Measurements from ENCODE around the gene RPS23. TPM values are rescaled to one million over a fixed set of nuclear protein-coding genes. Genes with fewer than 3 reads are reported as not detected.

RPS23 gene
- total RNA-seq, 2 experiments from 2014 or later, result 3,081 to 3,109 TPM

DNA sequence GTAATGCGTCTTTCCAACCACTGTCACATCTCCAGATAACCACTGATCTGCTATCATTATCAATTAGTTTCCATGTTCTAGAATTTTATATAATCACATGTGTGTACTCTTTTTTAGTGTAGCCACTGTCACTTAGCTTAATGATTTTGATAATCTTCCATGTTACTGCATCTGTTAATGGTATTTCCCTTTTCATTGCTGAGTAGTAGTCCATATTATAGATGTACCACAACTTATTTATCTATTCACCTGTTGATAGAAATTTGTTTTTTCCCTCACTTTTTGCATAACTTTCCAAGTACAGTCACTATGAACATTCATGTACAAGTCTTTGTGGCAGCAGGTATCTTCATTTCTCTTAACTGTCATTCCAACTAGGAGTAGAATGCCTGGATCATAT lies 30.3 kb upstream of the RPS23 start:
- Mint-ChIP-seq H3K27ac (no peak overlapping the region), H3K4me1 (ENCODE audit: low read depth) (no peaks in the 10 kb centered on the region), H3K27me3 (ENCODE audit: low read depth) (peaks cover 4% of the 10 kb centered on the region), H3K4me3 (no peak overlapping the region), H3K36me3 (ENCODE audit: low read depth) (peaks cover 24% of the 10 kb centered on the region), H3K9me3 (peaks cover 4% of the 10 kb centered on the region)
- intact Hi-C loops (cut with micrococcal nuclease), result no loop called here
- no peak for DNase-seq
- CTCF ChIA-PET, result no interaction called here

DNA sequence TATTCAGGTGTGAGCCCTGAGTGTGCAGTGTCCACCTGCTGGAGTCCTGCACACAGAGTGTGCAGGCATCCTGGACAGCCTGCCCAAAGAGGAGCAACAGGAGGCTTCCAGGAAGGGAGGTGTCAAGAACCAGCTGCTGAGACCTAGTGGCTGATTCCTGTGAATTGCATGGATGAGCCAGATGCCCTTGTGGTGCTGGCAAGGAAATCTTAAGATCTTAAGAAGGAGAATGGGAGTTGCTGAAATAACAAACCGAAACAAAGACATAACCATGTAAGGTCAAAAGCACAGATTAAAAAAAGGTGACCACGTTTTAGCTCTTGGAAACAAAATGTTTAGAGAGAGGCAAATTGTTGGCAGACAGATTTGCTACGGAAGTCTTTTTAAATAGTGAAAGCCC lies 29.3 kb upstream of the RPS23 start:
- CTCF ChIA-PET, result no interaction called here
- peaks cover 24% of the 10 kb centered on the region for H3K36me3 Mint-ChIP-seq (ENCODE audit: low read depth)
- no peak for DNase-seq
- H3K27me3 Mint-ChIP-seq (ENCODE audit: low read depth), result peaks cover 4% of the 10 kb centered on the region
- no peak overlapping the region for H3K4me3 Mint-ChIP-seq
- H3K9me3 Mint-ChIP-seq, result peaks cover 4% of the 10 kb centered on the region
- no peak overlapping the region for H3K27ac Mint-ChIP-seq
- no peaks in the 10 kb centered on the region for H3K4me1 Mint-ChIP-seq (ENCODE audit: low read depth)
- intact Hi-C loops (cut with micrococcal nuclease), result no loop called here

DNA sequence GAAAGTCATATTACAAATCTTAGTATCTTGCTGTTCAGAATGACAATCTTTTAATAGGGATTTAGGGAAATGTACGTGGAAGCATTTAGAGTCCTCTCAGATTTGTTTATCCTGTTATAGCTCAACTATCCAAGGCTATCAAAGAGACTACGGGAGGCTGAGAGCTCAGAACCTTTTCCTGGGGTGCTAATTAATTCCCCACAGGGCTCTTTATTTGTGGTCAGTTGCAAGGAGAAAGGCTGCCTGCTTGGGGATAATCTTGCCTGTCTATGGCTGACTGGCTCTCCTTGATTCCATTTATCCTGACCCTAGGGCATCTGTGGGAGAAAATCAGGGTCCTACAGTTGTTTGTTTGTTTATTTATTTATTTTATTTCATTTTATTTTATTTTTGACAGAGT lies 28.0 kb upstream of the RPS23 start:
- H3K9me3 Mint-ChIP-seq, result peaks cover 4% of the 10 kb centered on the region
- no peak overlapping the region for H3K4me3 Mint-ChIP-seq
- H3K36me3 Mint-ChIP-seq (ENCODE audit: low read depth), result peaks cover 17% of the 10 kb centered on the region
- no peaks in the 10 kb centered on the region for H3K27me3 Mint-ChIP-seq (ENCODE audit: low read depth)
- no peak for DNase-seq
- H3K27ac Mint-ChIP-seq, result no peak overlapping the region
- intact Hi-C loops (cut with micrococcal nuclease), result no loop called here
- no peaks in the 10 kb centered on the region for H3K4me1 Mint-ChIP-seq (ENCODE audit: low read depth)
- CTCF ChIA-PET, result no interaction called here

DNA sequence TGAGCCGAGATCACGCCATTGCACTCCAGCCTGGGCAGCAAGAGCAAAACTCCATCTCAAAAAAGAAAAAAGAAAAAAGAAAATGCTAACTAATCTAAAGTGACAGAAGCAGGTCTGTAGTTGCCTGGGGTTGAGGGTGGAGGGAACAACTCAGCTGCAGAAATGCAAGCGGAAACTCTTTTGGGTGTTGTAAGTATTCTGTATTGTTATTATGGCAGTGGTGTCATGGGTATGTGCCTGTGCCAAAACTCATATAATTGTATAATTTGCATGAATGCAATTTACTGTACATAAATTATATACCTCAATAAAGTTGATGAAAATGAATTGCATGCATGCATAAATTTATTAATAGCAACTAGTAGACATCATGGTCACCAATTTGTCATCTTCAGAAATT lies 23.0 kb upstream of the RPS23 start:
- Mint-ChIP-seq H3K27ac (no peak overlapping the region), H3K27me3 (ENCODE audit: low read depth) (no peaks in the 10 kb centered on the region), H3K36me3 (ENCODE audit: low read depth) (peaks cover 5% of the 10 kb centered on the region), H3K4me1 (ENCODE audit: low read depth) (no peaks in the 10 kb centered on the region), H3K4me3 (no peak overlapping the region), H3K9me3 (peaks cover 3% of the 10 kb centered on the region)
- intact Hi-C loops (cut with micrococcal nuclease), result no loop called here
- CTCF ChIA-PET, result no interaction called here
- no peak for DNase-seq

DNA sequence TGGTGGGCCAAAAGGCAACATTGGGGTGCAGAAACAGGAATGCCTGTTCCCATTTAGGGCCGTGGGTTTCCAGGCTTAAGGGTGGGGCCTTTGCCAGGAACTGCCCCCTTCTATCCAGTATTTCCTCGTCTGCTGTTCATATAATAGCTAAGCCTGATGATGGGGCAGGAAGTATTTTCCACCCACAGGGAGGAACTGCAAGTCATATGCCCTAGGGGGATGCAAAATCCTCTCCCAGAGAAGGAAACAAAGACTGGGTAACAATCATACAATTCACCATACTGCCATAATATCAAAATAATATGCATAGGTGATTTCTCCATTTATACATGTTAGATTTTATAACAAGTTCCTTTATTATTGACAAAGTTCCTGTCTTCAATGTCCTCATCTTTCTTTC lies 20.5 kb upstream of the RPS23 start:
- Mint-ChIP-seq H3K27ac (no peak overlapping the region), H3K4me3 (no peak overlapping the region), H3K36me3 (ENCODE audit: low read depth) (no peaks in the 10 kb centered on the region), H3K9me3 (peaks cover 3% of the 10 kb centered on the region), H3K4me1 (ENCODE audit: low read depth) (peaks cover 3% of the 10 kb centered on the region), H3K27me3 (ENCODE audit: low read depth) (no peaks in the 10 kb centered on the region)
- intact Hi-C loops (cut with micrococcal nuclease), result no loop called here
- no peak for DNase-seq
- CTCF ChIA-PET, result interaction anchor here (1.0 kb wide), 1 partner anchor 13 kb away, joined by 4 read pairs; no protein-coding TSS in a partner anchor

- intact Hi-C loops (cut with micrococcal nuclease), result no loop called here
- CTCF ChIA-PET, result interaction anchor here (1.0 kb wide), 1 partner anchor 14 kb away, joined by 4 read pairs; no protein-coding TSS in a partner anchor
- peaks cover 3% of the 10 kb centered on the region for H3K9me3 Mint-ChIP-seq
- H3K4me3 Mint-ChIP-seq, result no peak overlapping the region
- no peak overlapping the region for H3K27ac Mint-ChIP-seq
- H3K4me1 Mint-ChIP-seq (ENCODE audit: low read depth), result peaks cover 3% of the 10 kb centered on the region
- no peaks in the 10 kb centered on the region for H3K27me3 Mint-ChIP-seq (ENCODE audit: low read depth)
- no peaks in the 10 kb centered on the region for H3K36me3 Mint-ChIP-seq (ENCODE audit: low read depth)
- DNase-seq, result no peak
Measured at GRCh38 chr5:82297711-82298110, 19.6 kb upstream of the RPS23 start.

GRCh38 chr5:82296929-82297328 lies 18.8 kb upstream of the RPS23 start:
- H3K27me3 Mint-ChIP-seq (ENCODE audit: low read depth), result no peaks in the 10 kb centered on the region
- H3K27ac Mint-ChIP-seq, result no peak overlapping the region
- peaks cover 3% of the 10 kb centered on the region for H3K4me1 Mint-ChIP-seq (ENCODE audit: low read depth)
- CTCF ChIA-PET, result no interaction called here
- no peak overlapping the region for H3K4me3 Mint-ChIP-seq
- peaks cover 3% of the 10 kb centered on the region for H3K9me3 Mint-ChIP-seq
- intact Hi-C loops (cut with micrococcal nuclease), result no loop called here
- no peaks in the 10 kb centered on the region for H3K36me3 Mint-ChIP-seq (ENCODE audit: low read depth)
- no peak for DNase-seq

DNA sequence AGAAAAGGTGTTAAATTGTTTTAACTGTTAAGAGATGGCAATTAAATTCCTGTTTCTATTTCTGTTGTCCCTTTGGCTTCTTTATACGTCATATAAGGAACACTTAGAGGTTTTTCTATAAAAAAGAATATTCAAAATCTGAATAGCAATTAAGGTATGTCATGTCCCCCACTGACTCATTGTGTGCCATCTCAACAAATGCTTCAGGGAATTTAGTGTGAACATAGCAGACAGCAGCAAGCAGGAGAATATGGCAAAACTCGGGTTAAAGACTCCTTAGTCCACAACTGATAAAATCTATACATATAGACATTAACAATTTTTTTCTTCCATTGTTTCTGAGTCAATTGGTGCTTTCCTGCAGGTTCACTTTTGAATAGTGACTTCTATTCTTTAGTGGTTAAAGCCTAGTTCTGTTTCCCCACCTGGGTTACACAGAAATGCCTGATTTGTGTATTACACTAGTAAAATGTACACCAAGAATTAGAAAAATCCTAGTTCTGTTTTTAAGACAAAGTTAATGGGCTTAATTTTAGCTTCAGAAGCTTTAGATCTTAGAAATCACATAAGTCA lies 17.9 kb upstream of the RPS23 start:
- no peak overlapping the region for H3K4me3 Mint-ChIP-seq
- no peak for DNase-seq
- H3K4me1 Mint-ChIP-seq (ENCODE audit: low read depth), result peaks cover 3% of the 10 kb centered on the region
- CTCF ChIA-PET, result interaction anchor here (0.7 kb wide), 1 partner anchor 32 kb away, joined by 3 read pairs; no protein-coding TSS in a partner anchor
- H3K36me3 Mint-ChIP-seq (ENCODE audit: low read depth), result no peaks in the 10 kb centered on the region
- no peak overlapping the region for H3K27ac Mint-ChIP-seq
- H3K27me3 Mint-ChIP-seq (ENCODE audit: low read depth), result no peaks in the 10 kb centered on the region
- intact Hi-C loops (cut with micrococcal nuclease), result no loop called here
- peaks cover 3% of the 10 kb centered on the region for H3K9me3 Mint-ChIP-seq

DNA sequence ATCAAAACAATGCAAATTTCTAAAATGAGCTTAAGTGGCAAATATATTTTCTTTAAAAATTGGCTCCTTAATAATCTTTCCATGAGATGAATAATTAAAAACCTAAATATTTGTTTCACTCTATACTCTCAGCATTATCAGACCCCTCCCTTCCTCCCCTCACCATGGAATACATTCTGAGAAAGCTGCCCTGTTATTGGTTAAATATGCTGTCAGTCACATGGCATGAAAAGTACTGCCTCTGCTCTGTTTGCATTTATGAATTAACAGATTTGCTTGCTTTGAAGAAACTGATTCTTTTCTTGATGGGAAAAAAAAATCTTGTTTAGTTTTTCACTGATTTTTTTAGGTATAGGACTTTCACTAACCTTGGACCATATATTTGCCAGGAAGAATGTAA lies 17.0 kb upstream of the RPS23 start:
- H3K4me1 Mint-ChIP-seq (ENCODE audit: low read depth), result peaks cover 3% of the 10 kb centered on the region
- H3K27ac Mint-ChIP-seq, result no peak overlapping the region
- H3K4me3 Mint-ChIP-seq, result no peak overlapping the region
- intact Hi-C loops (cut with micrococcal nuclease), result no loop called here
- no peak for DNase-seq
- CTCF ChIA-PET, result interaction anchor here (0.7 kb wide), 1 partner anchor 33 kb away, joined by 3 read pairs; no protein-coding TSS in a partner anchor
- H3K27me3 Mint-ChIP-seq (ENCODE audit: low read depth), result no peaks in the 10 kb centered on the region
- H3K36me3 Mint-ChIP-seq (ENCODE audit: low read depth), result no peaks in the 10 kb centered on the region
- H3K9me3 Mint-ChIP-seq, result peaks cover 3% of the 10 kb centered on the region

DNA sequence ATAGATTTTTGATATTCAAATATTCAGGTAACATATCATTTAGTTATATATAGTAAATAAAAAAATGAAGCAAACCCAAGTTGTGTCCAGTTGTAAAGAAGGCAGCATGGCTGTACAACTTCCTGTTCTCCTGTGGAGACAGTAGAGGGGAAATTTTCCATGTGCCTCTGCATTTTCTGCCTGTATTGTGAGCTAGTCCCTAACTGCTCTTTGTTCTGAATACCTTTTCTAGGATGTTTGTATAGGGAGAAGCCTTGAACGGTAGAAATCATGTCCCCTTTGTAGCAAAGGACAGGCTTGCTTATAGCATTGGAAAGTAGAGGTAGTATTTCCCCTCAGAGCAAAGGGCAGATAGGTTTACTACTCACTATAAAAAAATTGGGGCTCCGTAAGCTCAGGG lies 13.3 kb upstream of the RPS23 start:
- no peak overlapping the region for H3K4me3 Mint-ChIP-seq
- no peaks in the 10 kb centered on the region for H3K27me3 Mint-ChIP-seq (ENCODE audit: low read depth)
- DNase-seq, result no peak
- CTCF ChIA-PET, result no interaction called here
- no peaks in the 10 kb centered on the region for H3K36me3 Mint-ChIP-seq (ENCODE audit: low read depth)
- H3K9me3 Mint-ChIP-seq, result no peaks in the 10 kb centered on the region
- H3K27ac Mint-ChIP-seq, result no peak overlapping the region
- intact Hi-C loops (cut with micrococcal nuclease), result no loop called here
- peaks cover 3% of the 10 kb centered on the region for H3K4me1 Mint-ChIP-seq (ENCODE audit: low read depth)

GRCh38 chr5:82290908-82291307 lies 12.8 kb upstream of the RPS23 start:
- Mint-ChIP-seq H3K4me3 (no peak overlapping the region), H3K4me1 (ENCODE audit: low read depth) (peaks cover 1% of the 10 kb centered on the region), H3K27me3 (ENCODE audit: low read depth) (no peaks in the 10 kb centered on the region), H3K27ac (no peak overlapping the region), H3K9me3 (no peaks in the 10 kb centered on the region), H3K36me3 (ENCODE audit: low read depth) (no peaks in the 10 kb centered on the region)
- DNase-seq, result no peak
- intact Hi-C loops (cut with micrococcal nuclease), result no loop called here
- CTCF ChIA-PET, result no interaction called here

GRCh38 chr5:82290005-82290404 lies 11.9 kb upstream of the RPS23 start:
- DNase-seq, result no peak
- Mint-ChIP-seq H3K4me3 (no peak overlapping the region), H3K9me3 (no peaks in the 10 kb centered on the region), H3K36me3 (ENCODE audit: low read depth) (no peaks in the 10 kb centered on the region), H3K4me1 (ENCODE audit: low read depth) (peaks cover 3% of the 10 kb centered on the region), H3K27ac (no peak overlapping the region), H3K27me3 (ENCODE audit: low read depth) (no peaks in the 10 kb centered on the region)
- CTCF ChIA-PET, result no interaction called here
- intact Hi-C loops (cut with micrococcal nuclease), result no loop called here

GRCh38 chr5:82287625-82288024 lies 9.5 kb upstream of the RPS23 start:
- CTCF ChIA-PET, result no interaction called here
- Mint-ChIP-seq H3K36me3 (ENCODE audit: low read depth) (no peaks in the 10 kb centered on the region), H3K4me3 (no peak overlapping the region)

More at GRCh38 chr5:82287625-82288024, 9.5 kb upstream of the RPS23 start:
- Mint-ChIP-seq H3K9me3 (no peaks in the 10 kb centered on the region), H3K27me3 (ENCODE audit: low read depth) (no peaks in the 10 kb centered on the region), H3K27ac (no peak overlapping the region), H3K4me1 (ENCODE audit: low read depth) (peaks cover 5% of the 10 kb centered on the region)
- intact Hi-C loops (cut with micrococcal nuclease), result no loop called here
- DNase-seq, result no peak
